HepG2 (cell line): Measurements from ENCODE around the gene CHL1.

ENCODE experiments used
- GABPA ChIP-seq, 2 experiments: IDR thresholded peaks; 2 replicates each; pipeline ENCODE4 v1.6.1; 2011 to 2016; ENCODE audit warnings: low read depth in 2 of 2, low read length in 1 of 2, missing biosample characterization in 1 of 2, missing genetic modification characterization in 1 of 2
- NBN ChIP-seq: fragments of 450-650 bp; conservative IDR thresholded peaks from 2 replicates; pipeline ENCODE4 v1.6.1; 2017
- SALL2 ChIP-seq: sonication (generic); formaldehyde crosslinking; IDR thresholded peaks from 2 replicates; pipeline ENCODE4 v1.8.1; 2023; ENCODE audit warnings: mild to moderate bottlenecking, missing genetic modification reagents, inconsistent platforms

DNA sequence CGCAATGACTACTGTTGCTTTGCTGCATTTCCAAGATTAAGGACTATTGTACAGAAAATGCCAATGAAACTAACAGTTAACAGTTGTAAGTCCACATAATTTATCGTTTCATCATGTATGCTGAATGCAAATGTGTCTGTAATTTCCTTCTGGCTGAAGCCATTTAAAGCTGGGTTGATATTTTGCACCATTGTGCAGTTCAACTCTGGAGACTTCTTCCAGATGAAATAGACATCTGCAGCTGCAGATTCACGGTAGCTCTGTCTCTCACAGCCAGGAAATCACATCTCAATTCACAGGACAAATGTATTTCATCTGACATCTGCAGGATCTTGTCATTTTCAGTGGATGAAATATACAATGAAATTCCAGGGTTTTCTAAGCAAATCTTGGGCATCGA, 145.4 kb downstream of the CHL1 start:
- TF ChIP-seq GABPA (IDR thresholded peaks at IDR 0.05; ENCODE audit: low read depth, low read length) (no peak), GABPA (CRISPR knock-in tag; IDR thresholded peaks at IDR 0.05; ENCODE audit: low read depth) (no peak), NBN (no peak), SALL2 (CRISPR knock-in tag) (no peak)
